GM18861 (cell line): ENCODE results near the gene INSRR.

Experiments used
- ATAC-seq: cut with Tn5 transposase; IDR thresholded peaks from one replicate; pipeline ENCODE4 v1.9.1; 2021; ENCODE audit not compliant: unreplicated experiment

Gene INSRR

GRCh38 chr1:156858959-156859522, at the start of gene INSRR:
Gene INSRR (minus strand): TSS chr1:156859117. CDS start chr1:156858621, 496 bp downstream.
- ATAC-seq, result no peak

- no peak for ATAC-seq
Observed at GRCh38 chr1:156908541-156908940, 49.6 kb upstream of the INSRR start.

- no peak for ATAC-seq
Observed at GRCh38 chr1:156906206-156906906, 47.4 kb upstream of the INSRR start.

- no peak for ATAC-seq
Observed at GRCh38 chr1:156905651-156906050, 46.7 kb upstream of the INSRR start.

- ATAC-seq, result no peak
Observed at GRCh38 chr1:156905176-156905575, 46.3 kb upstream of the INSRR start.

GRCh38 chr1:156904187-156904959, 45.5 kb upstream of the INSRR start:
- no peak for ATAC-seq

GRCh38 chr1:156903328-156904091, 44.6 kb upstream of the INSRR start:
- no peak for ATAC-seq

GRCh38 chr1:156901966-156902915, 43.3 kb upstream of the INSRR start:
- ATAC-seq, result no peak

GRCh38 chr1:156901590-156901900, 42.6 kb upstream of the INSRR start:
- ATAC-seq, result no peak

- no peak for ATAC-seq
Observed at GRCh38 chr1:156900896-156901589, 42.1 kb upstream of the INSRR start.

GRCh38 chr1:156899956-156900718, 41.2 kb upstream of the INSRR start:
- ATAC-seq, result no peak

- no peak for ATAC-seq
Observed at GRCh38 chr1:156898971-156899664, 40.2 kb upstream of the INSRR start.

GRCh38 chr1:156898161-156898566, 39.2 kb upstream of the INSRR start:
- ATAC-seq, result no peak

- ATAC-seq, result no peak
Observed at GRCh38 chr1:156897078-156897825, 38.3 kb upstream of the INSRR start.

GRCh38 chr1:156896490-156897033, 37.6 kb upstream of the INSRR start:
- ATAC-seq, result no peak

- no peak for ATAC-seq
Observed at GRCh38 chr1:156895927-156896326, 37.0 kb upstream of the INSRR start.

- ATAC-seq, result no peak
Observed at GRCh38 chr1:156895455-156895812, 36.5 kb upstream of the INSRR start.
